NB4 (cell line): Measurements from ENCODE around the gene AGO4.

Experiments
- DNase-seq: peaks from one replicate; pipeline ENCODE4 v3.0.0; 2010; ENCODE audit warnings: low read depth
- H3K4me3 ChIP-seq: one replicate; pipeline ENCODE4 v1.5.1; 2011; ENCODE audit warnings: mild to moderate bottlenecking, low read depth, low read length, moderate library complexity
- CTCF ChIP-seq: IDR thresholded peaks from one replicate; pipeline ENCODE4 v1.5.1; 2012; ENCODE audit warnings: low read depth, low read length
- MAX ChIP-seq: IDR thresholded peaks from 2 replicates; pipeline ENCODE4 v1.6.1; 2011; ENCODE audit warnings: low read depth, low read length
- MYC ChIP-seq: IDR thresholded peaks from 2 replicates; pipeline ENCODE4 v1.6.1; 2011; ENCODE audit warnings: low read depth, low read length
- POLR2A ChIP-seq: IDR thresholded peaks from 2 replicates; pipeline ENCODE4 v1.6.1; 2011; ENCODE audit warnings: mild to moderate bottlenecking; ENCODE audit not compliant: insufficient read length; ENCODE audit errors: extremely low read depth

AGO4 gene

DNA sequence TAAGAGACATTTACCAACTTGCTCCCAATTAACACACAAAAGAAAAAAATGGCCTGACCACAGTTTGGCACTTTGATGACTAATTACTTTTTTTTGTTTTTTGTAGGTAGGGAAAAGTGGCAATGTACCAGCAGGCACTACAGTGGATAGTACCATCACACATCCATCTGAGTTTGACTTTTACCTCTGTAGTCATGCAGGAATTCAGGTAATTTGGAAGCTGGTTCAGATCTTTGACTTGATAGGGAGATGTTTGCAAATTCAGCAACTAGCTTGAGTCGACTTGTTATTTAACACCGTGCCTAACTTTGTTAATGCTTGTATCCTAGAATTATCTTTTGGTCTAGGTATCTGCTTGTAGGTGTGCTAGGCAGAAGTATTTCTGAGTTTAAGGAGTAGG lies 42.2 kb downstream of the AGO4 start:
- no peak overlapping the region for H3K4me3 ChIP-seq
- DNase-seq = no peak
- TF ChIP-seq MAX (no peak), POLR2A (no peak), MYC (no peak), CTCF (no peak)

- TF ChIP-seq POLR2A (no peak), MAX (no peak), CTCF (no peak), MYC (no peak)
- no peak for DNase-seq
- H3K4me3 ChIP-seq = no peak overlapping the region
These were observed 42.9 kb downstream of the AGO4 start for GRCh38 chr1:35850716-35851115.

GRCh38 chr1:35851132-35851869 lies 43.5 kb downstream of the AGO4 start:
- DNase-seq = no peak
- TF ChIP-seq CTCF = no peak
- TF ChIP-seq MYC = no peak
- no peak for TF ChIP-seq MAX
- TF ChIP-seq POLR2A = no peak
- H3K4me3 ChIP-seq = no peak overlapping the region

DNA sequence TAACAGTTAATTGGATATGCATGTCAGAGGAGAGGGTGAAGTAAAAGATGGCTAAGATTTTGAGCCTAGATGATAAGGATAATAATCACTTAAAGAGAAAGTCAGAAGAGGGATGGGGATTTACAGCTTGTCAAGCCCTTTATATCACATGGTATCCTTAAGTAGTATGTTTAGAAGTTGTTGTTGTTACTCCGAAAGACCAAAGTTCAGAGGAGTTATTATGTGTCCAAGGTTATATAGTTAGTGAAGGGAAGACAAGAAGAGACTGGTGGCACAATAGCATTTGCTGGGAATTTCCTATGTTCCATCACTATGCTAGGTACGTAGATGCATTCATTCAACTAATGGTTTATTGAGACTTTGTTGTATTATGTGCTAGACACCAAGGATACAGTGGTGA lies 44.4 kb downstream of the AGO4 start:
- DNase-seq = no peak
- TF ChIP-seq POLR2A (no peak), MYC (no peak)
- no peak overlapping the region for H3K4me3 ChIP-seq

DNA sequence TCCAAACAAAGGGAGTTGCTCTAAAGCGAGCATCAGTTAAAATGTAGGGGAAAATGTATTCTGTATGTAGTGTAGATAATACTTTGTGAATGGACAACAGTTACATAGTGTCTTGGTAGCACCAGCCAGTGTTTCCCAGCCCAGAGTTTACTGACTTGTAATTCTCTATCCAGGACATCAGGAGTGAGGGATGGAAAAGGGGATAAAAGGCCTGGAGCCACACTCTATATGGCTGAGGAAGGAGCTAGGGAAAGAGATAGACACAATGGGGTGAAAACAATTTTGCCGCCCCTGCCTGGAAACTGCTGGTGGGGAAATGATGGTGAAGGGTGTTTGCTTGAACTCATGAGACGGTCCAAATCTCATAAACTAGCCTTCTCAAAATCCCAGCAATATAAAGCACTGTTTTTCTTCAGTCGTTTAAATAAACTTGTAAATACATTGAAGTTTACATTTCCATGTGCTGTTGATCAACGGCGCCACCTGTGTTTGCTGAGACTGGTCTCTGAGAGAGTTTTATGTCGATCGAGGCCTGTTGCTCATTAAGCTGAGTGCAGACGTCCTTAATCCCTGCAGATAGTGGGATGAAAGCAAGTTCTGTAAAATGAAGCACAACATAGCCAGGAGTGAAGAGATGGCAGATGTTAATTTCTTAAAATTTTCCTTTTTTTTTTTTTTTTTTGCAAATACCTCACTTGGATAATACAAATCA lies 47.3 kb downstream of the AGO4 start:
- H3K4me3 ChIP-seq = no peak overlapping the region
- DNase-seq = peak; percentile 19
- TF ChIP-seq CTCF (no peak), MAX (peak; percentile 22; the same call in 1 of the 2 replicates), MYC (no peak)

GRCh38 chr1:35856964-35857363 lies 49.1 kb downstream of the AGO4 start:
- no peak for DNase-seq
- TF ChIP-seq POLR2A = no peak
- TF ChIP-seq MYC = no peak
- no peak for TF ChIP-seq MAX
- TF ChIP-seq CTCF = no peak
- no peak overlapping the region for H3K4me3 ChIP-seq
